NCI-H2081 (cell line): ENCODE results near the gene MAPK1.
"Not testable (repeated sequence)": the region's sequence is repeated elsewhere in the genome, so short reads cannot be mapped to it uniquely, and the experiment has no call there.

Source experiments
- DNase-seq, 2 experiments: peaks; one replicate each; lab custom pipeline; 2025; lab: John Stamatoyannopoulos, UW

MAPK1 gene

DNA sequence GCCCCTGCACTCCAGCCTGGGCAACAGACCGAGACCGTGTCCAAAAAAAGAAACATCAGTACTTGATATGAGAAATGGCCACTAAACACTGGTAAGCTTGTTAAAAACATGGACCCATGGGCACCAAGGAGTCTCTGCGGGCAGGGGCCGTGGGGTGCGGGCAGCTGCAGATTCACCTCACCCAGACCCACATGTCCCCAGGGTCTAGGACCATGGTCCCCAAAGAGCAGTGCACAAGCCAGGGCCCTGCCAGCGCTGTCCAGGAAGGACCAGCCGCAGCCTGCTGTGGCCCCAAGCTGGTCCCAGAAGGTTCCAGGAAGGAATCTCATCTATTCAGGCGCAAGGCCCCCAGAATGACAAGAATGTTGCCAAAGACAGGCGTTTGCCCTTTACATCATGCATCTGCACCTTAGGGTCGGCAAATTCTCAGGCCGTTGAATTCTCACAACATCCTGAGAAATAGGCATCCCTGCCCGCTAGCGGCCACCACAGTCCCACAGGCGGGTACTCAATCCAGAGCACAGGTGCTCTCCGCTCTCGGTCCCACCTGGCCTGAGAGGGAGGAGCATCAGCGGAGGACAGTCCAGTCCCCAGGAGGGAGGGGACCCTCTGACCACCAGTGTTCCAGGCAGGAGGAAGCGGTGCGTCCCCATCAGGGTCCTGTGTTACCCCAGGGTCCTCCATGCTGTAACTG, 141.3 kb downstream of the MAPK1 start:
- no peak for DNase-seq

DNA sequence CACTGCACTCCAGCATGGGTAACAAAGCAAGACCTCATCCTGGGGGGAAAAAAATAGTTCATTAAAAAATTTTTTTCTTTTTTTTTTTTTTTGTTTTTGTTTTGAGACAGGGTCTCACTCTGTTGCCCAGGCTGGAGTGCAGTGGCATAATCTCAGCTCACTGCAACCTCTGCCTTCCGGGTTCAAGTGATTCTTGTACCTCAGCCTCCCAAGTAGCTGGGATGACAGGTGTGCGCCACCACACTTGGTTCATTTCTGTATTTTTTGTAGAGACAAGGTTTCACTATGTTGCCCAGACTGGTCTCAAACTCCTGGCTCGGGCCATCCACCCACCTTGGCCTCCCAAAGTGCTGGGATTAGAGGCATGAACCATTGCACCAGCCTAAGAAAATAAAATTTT, 142.9 kb downstream of the MAPK1 start:
- DNase-seq: not testable (repeated sequence)

DNA sequence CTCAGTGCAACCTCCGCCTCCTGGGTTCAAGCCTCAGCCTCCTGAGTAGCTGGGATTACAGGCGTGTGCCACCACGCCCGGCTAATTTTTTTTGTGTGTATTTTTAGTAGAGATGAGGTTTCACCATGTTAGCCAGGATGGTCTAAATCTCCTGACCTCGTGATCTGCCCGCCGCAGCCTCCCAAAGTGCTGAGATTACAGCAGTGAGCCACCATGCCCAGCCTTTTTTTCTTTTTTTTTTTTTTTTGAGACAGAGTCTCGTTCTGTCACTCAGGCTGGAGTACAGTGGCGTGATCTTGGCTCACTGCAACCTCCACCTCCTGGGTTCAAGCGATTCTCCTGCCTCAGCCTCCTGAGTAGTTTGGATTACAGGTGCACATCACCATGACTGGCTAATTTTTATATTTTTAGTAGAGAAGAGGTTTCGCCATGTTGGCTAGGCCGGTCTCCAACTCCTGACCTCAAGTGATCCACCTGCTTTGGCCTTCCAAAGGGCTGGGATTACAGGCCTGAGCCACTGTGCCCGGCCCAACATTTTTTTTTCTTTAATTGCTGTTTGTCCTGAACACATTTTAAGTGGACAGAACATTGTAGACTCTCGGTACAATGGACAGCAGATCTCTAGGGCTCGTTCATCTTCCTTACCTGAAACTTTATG, 146.1 kb downstream of the MAPK1 start:
- not testable (repeated sequence) for DNase-seq

DNA sequence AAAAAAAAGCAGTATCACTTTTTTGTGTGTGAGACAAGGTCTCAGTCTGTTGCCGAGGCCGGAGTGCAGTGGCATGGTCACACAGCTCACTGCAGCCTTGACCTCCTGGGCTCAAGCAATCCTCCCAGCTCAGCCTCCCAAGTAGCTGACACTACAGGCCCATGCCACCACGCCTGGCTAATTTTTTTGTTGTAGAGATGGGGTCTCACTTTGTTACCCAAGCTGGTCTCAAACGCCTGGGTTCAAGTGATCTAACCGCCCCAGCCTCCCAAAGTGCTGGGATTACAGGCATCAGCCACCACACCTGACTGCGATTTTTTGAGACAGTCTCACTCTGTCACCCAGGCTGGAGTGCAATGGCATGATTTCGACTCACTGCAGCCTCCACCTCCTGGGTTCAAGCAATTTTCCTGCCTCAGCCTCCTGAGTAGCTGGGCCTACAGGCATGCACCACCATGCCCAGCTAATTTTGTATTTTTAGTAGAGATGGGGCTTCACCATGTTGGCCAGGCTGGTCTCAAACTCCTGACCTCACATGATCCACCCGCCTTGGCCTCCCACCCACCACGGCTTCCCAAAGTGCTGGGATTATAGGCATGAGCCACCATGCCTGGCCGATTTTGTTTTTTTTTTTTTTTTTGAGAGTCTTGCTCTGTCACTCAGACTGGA, 147.1 kb downstream of the MAPK1 start:
- DNase-seq: not testable (repeated sequence)

DNA sequence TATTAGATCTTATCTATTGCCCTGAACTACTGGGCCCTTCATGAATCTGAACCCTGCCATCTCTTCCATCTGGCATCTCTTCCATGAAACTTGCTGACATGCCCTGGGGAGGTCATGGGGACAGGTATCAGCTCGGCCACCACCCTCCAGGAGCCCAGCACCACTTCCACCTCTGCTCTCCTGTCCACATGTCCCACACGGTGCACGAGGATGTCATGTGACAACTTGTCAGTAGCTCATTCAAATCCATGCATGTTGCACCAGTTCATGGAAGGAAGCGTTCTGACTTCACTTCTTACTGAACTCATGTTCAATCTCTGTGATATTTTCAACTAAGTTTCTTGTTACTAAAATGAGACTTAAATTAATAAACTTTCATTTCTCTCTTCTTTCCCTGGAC, 148.4 kb downstream of the MAPK1 start:
- DNase-seq: no peak

DNA sequence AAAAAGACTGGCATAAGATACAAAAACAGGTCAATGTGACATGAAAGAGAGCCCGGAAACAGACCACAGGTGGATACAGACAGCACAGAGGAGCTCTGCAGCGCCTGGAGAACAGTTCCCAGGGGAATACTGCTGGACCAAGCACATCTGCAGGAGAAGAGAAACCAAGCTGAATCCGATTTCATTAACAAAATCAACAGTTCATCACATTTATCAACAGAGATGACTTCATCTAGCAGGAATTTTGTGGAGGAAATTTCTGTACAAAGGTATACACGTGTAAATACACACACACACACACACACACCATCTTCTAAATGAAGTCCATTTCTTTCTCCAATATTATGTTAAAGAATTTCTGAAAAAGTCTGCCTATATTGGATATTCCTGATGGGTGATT, 148.9 kb downstream of the MAPK1 start:
- DNase-seq: no peak

DNA sequence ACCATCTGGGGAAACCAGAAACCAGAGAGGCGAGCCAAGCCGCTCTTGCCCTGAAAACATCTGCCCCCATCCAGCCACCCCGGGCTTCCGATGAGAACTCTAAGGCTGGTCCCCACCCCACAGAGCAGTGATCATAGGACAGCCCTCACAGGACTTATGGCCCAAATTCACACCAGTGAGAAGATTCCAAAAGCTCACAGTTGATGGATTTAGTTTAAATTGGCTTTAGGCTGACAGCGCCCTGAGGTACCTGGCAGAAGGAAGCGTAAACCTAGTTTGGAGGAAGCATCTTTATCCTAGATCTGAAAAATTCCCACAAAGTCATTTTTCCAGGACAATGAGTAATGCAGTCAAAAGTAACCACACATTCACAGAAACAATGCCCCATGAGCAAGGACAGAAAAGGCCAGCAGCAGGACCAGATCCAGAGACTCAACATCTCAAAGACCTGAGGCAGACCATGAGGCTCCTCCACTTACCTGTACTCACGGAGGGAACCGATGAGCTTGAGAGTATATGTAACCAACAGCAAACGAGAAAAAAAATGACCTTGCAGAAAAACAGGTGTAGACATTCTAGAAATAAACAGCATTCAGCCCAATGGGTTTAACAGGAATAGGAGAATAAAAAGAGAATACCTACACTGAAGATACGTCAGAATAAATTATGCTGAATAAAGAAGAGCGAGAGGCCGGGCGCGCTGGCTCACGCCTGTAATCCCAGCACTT, 150.9 kb downstream of the MAPK1 start:
- DNase-seq: not testable (repeated sequence)

DNA sequence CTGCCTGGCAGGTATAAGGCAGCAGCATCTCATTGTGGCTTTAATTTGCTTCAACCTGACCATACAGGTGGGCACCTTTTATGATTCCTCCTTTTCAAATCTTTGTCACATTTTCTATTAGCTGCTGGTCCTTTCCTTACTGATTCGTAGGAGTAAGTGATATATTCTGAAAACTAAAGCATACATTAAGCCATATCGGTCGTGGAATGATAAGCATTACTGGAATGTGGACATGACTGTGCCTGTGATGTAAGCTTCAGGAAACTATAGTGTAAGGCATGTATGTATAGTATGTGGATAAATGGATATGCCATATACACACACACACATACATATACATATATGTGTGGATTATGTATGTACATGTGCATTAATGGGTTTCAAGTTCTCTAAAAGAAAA, 152.7 kb downstream of the MAPK1 start:
- no peak for DNase-seq

DNA sequence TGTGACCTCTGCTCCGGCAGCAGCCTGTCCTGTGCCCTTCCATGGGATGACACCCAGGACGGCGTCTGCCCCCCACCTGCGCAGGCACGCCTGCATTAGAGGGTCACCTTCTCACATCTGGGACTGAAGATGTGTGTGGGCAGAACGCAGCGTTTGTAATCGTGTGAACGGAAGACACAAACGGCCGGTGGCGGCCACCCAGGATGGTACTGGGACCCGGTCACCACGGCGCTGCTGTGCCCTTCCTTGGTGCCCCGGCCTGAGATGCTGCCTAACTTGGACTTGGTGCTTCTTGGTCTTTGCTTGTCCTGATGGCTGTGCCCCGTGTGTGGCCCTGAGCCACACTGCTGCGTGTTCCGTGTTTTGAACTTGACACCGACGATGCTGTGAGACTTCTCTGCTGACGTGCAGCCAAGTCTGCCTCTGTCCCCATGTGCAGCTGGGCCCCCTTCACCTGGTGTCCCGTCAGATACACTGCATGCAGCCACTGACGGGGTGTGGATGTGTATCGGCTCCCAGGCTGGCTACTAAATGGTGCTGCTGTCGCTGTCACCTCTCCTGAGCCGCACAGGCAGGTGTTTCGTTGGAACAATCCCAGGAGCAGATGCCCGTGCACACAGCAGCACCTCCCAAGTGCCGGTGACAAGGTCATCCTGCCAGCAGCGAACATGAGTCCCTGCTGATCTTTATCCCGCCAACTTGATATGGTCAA, 153.2 kb downstream of the MAPK1 start:
- peak in 1 of 2 experiments; percentile 16 for DNase-seq

DNA sequence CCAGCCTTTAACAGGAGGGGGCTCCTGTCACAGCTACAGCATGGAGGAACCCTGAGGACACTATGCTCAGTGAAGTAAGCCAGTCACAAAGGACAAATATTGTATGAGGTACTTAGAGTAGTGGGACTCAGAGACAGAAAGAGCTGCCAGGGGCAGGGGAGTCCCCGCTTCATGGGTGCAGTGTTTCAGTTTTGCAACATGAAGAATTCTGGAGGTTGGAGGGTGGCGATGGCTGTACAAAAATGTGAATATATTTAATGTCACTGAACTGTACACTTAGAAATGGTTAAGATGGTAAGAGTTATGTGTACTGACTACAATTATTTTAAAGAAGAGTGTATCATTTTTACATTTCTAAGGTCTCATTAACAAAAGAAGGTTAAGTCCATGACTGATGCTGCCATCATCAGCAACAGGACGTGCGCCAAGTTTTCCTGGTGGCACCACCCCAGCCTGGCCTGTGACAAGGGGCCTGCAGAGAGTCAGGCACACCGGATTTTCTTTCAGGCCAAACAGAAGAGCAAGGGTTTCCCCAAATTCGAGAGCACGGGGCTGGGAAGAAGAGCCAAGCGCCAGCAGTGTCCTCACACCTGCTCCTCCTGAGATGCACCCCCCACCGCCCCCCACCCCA, 153.9 kb downstream of the MAPK1 start:
- no peak for DNase-seq

DNA sequence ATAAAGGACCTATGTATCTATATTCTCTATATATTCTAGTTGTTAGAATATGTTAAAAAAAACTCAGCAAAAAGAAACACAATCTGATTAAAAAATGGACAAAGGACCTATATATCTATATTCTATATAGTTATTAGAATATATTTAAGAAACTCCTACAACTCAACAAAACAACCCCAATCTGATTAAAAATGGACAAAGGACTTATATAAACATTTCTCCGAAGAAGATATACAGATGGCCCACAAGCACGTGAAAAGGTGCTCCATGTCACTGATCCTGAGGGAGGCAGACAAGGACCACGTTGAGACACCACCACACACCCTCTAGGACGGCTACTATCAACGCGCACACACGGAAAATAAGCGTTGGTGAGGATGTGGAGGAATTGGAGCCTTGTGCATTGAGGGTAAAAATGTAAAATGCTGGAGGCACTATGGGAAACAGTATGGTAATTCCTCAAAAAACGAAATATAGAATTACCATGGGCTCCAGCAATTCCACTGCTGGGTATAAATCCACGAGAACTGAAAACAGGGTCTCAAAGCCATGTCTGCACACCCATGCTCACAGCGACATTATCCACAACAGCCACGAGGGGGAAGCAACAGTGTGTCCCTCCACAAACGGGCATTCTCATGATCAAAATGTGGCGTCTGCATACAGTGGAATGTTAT, 154.6 kb downstream of the MAPK1 start:
- DNase-seq: peak; percentile 16 to 37

DNA sequence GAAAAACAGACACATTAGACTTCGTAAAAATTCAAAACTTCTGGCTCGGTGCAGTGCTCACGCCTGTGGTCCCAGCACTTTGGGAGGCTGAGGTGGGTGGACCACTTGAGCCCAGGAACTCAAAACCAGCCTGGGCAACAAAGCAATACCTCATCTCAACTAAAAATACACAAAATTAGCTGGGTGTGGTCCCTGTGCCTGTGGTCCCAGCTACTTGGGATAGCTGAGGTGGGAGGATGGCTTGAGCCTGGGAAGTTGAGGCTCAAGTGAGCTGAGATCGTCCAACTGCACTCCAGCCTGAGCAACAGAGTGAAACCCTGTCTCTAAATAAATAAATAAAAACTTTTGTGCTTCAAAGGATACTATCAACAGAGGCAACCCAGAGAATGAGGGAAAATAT, 155.6 kb downstream of the MAPK1 start:
- DNase-seq: no peak

DNA sequence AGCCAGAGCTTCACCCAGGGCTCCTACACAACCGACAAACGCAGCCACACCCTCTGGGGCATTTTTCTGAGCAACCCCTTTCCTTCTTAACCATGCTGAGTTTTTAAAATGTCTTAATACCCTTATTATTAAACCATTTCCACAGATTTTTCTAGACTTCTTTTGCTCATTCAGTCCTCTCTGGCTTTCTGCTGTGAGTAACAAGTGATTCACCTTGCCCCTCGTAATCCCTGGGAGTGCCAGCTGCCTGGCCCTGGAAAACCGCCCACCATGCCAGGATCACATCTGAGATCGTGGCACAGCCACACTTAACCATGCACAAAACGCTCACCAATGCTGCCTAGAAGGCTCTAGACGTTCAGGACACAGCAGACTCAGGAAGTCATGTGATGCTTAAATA, 157.3 kb downstream of the MAPK1 start:
- DNase-seq: no peak

DNA sequence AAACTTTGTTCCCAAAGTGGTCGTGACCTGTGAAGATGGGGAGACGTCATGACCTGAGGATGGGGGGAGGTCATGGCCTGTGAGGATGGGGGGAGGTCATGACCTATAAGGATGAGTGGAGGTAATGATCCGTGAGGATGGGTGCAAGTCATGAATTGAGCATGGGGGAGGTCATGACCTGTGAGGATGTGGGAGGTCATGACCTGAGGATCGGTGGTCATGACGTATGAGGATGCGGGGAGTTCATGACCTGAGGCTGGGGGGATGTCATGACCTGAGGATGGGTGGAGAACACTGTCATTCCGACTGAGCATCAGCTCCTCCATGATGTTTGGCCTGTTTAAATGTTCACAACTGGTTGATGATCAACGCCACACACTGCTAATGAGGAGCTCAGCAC, 157.8 kb downstream of the MAPK1 start:
- no peak for DNase-seq

DNA sequence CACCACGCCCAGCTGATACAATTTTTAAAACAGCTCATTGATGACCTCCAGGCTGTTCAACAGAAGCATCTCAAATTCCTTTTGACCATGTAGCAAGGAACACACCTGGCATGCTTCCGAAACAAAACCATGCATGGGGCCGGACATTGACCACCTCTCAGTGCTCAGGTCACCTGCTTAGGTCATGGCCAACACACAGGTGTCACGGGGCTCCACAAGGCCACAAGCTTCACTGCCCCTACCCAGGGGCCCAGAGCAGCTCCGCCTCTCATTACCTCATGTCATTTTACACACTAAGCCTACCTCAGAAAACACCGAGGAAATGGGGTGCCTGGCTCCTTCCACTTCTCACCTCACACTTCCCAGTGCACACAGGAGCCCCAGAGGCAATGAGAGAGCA, 158.5 kb downstream of the MAPK1 start:
- no peak for DNase-seq

DNA sequence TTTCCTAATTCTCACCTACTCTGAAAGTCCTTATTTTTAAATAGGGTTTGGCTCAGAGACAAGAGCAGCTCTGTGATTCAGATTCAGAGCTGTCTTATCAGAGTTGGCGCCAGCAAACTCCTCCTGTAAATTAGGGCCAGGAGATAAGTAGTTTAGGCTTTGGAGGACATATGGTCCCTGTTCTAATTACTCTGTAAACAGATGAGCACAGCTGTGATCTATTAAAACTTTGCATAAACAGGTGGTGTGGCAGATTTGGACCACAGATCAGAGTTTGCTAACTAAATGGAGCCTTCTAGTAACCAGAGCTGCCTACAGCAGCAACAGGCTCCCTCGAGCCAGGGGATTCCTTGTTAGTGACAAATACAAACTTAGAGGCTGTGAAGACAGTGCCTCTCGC, 159.8 kb downstream of the MAPK1 start:
- DNase-seq: peak in 1 of 2 experiments; percentile 6
